Measurements from ENCODE around the gene NPAS3. TPM values are rescaled to one million over a fixed set of nuclear protein-coding genes. Genes with fewer than 3 reads are reported as not detected.

NPAS3 gene
- total RNA-seq, 4 donors from 2014 or later = 4.0 to 12.2 (median 5.6) TPM

GRCh38 chr14:33561488-33562175 is 623.0 kb downstream of the NPAS3 start:
- TF ChIP-seq POLR2A (IDR thresholded peaks at IDR 0.05) = no peak
- no peak for TF ChIP-seq CTCF (IDR thresholded peaks at IDR 0.05)
- H3K27ac ChIP-seq = no peak overlapping the region
- no peaks in the 10 kb centered on the region for H3K9me3 ChIP-seq
- H3K4me1 ChIP-seq = no peaks in the 10 kb centered on the region
- no peak for DNase-seq
- H3K27me3 ChIP-seq = no peaks in the 10 kb centered on the region
- H3K4me3 ChIP-seq (replicated peaks in 1 of 3) = no peak overlapping the region
- WGBS, 2 donors = 83 to 92% methylated on average over 7 of the region's 7 CpGs
- intact Hi-C loops (cut with DNase I) = no loop called here
- H3K36me3 ChIP-seq = no peaks in the 10 kb centered on the region

GRCh38 chr14:33563191-33563900 is 624.7 kb downstream of the NPAS3 start:
- no peaks in the 10 kb centered on the region for H3K9me3 ChIP-seq
- TF ChIP-seq CTCF (IDR thresholded peaks at IDR 0.05) (no peak), POLR2A (IDR thresholded peaks at IDR 0.05) (no peak)
- no peaks in the 10 kb centered on the region for H3K27me3 ChIP-seq
- H3K36me3 ChIP-seq = no peaks in the 10 kb centered on the region
- DNase-seq = no peak
- 93% methylated on average over 2 of the region's 2 CpGs for WGBS, 2 donors
- H3K27ac ChIP-seq = no peak overlapping the region
- intact Hi-C loops (cut with DNase I) = no loop called here
- no peaks in the 10 kb centered on the region for H3K4me1 ChIP-seq
- H3K4me3 ChIP-seq (replicated peaks in 1 of 3) = no peak overlapping the region

- H3K36me3 ChIP-seq = no peaks in the 10 kb centered on the region
- DNase-seq = no peak
- H3K4me3 ChIP-seq (replicated peaks in 1 of 3) = no peak overlapping the region
- whole genome bisulfite sequencing, 2 donors = 82 to 91% methylated on average over 1 of the region's 1 CpG
- no peaks in the 10 kb centered on the region for H3K9me3 ChIP-seq
- H3K27ac ChIP-seq = no peak overlapping the region
- TF ChIP-seq CTCF (IDR thresholded peaks at IDR 0.05) (no peak), POLR2A (IDR thresholded peaks at IDR 0.05) (no peak)
- H3K27me3 ChIP-seq = no peaks in the 10 kb centered on the region
- H3K4me1 ChIP-seq = no peaks in the 10 kb centered on the region
- intact Hi-C loops (cut with DNase I) = no loop called here
Measured at GRCh38 chr14:33563901-33564197, 625.2 kb downstream of the NPAS3 start.

- WGBS, 2 donors = 77 to 79% methylated on average over 3 of the region's 3 CpGs
- H3K36me3 ChIP-seq = no peaks in the 10 kb centered on the region
Measured at GRCh38 chr14:33564774-33565630, 626.3 kb downstream of the NPAS3 start.

GRCh38 chr14:33566082-33566481 is 627.4 kb downstream of the NPAS3 start:
- no peaks in the 10 kb centered on the region for H3K9me3 ChIP-seq
- TF ChIP-seq CTCF (IDR thresholded peaks at IDR 0.05) = no peak
- no peak for TF ChIP-seq POLR2A (IDR thresholded peaks at IDR 0.05)
- no peak overlapping the region for H3K4me3 ChIP-seq (replicated peaks in 1 of 3)
- DNase-seq = no peak
- no peak overlapping the region for H3K27ac ChIP-seq
- WGBS, 2 donors = 95 to 97% methylated on average over 9 of the region's 9 CpGs
- intact Hi-C loops (cut with DNase I) = no loop called here
- no peaks in the 10 kb centered on the region for H3K36me3 ChIP-seq
- no peaks in the 10 kb centered on the region for H3K27me3 ChIP-seq
- H3K4me1 ChIP-seq = peaks cover 2 to 6% of the 10 kb centered on the region in 2 donors

More at GRCh38 chr14:33564774-33565630, 626.3 kb downstream of the NPAS3 start:
- H3K27me3 ChIP-seq = no peaks in the 10 kb centered on the region
- no peak for DNase-seq
- no peak for TF ChIP-seq POLR2A (IDR thresholded peaks at IDR 0.05)
- H3K4me3 ChIP-seq (replicated peaks in 1 of 3) = no peak overlapping the region
- no peaks in the 10 kb centered on the region for H3K9me3 ChIP-seq
- intact Hi-C loops (cut with DNase I) = no loop called here
- H3K27ac ChIP-seq = no peak overlapping the region
- H3K4me1 ChIP-seq = no peaks in the 10 kb centered on the region
